CD14-positive monocyte (primary cell): ENCODE measurements around the gene CRMP1. TPM values are rescaled to one million over a fixed set of nuclear protein-coding genes. Genes with fewer than 3 reads are reported as not detected.

Experiments
- DNase-seq, 3 donors: peaks; one replicate each; pipeline ENCODE4 v3.0.0-alpha.2; 2011 to 2022
- H2AFZ ChIP-seq: 2 replicates; pipeline ENCODE4 v1.6.0; 2012; ENCODE audit warnings: mild to moderate bottlenecking, low read depth, low read length, inconsistent platforms; ENCODE audit not compliant: insufficient read depth, poor library complexity, severe bottlenecking
- H3K27ac ChIP-seq, 2 donors: 1 replicate in 1 of 2; 2 replicates in 1 of 2; pipeline ENCODE4 v1.5.1; 2012 to 2013; ENCODE audit warnings: low read length in 2 of 2, control low read depth in 1 of 2, inconsistent platforms in 1 of 2, low read depth in 1 of 2, mild to moderate bottlenecking in 1 of 2
- H3K27me3 ChIP-seq, 2 donors: one replicate each; pipeline versions ENCODE4 v1.6.0 to v1.6.1; 2011 to 2013; ENCODE audit warnings: low read length in 2 of 2; ENCODE audit not compliant: control insufficient read depth in 2 of 2, insufficient read depth in 2 of 2
- H3K36me3 ChIP-seq, 2 donors: replicated peaks in 1 of 2; 1 replicate in 1 of 2; 2 replicates in 1 of 2; pipeline versions ENCODE4 v1.5.1 to v1.6.1; 2012 to 2013; ENCODE audit warnings: low read length in 2 of 2, control low read depth in 1 of 2, inconsistent platforms in 1 of 2, mild to moderate bottlenecking in 1 of 2; ENCODE audit not compliant: insufficient read depth in 2 of 2, control insufficient read depth in 1 of 2
- H3K4me1 ChIP-seq, 2 donors: 1 replicate in 1 of 2; 2 replicates in 1 of 2; pipeline versions ENCODE4 v1.5.1 to v1.6.1; 2012 to 2013; ENCODE audit warnings: low read length in 2 of 2, control low read depth in 1 of 2, inconsistent platforms in 1 of 2, mild to moderate bottlenecking in 1 of 2, moderate library complexity in 1 of 2; ENCODE audit not compliant: insufficient read depth in 2 of 2, control insufficient read depth in 1 of 2
- H3K4me2 ChIP-seq: replicated peaks from 2 replicates; pipeline ENCODE3; 2012; ENCODE audit warnings: low read length, moderate library complexity, mild to moderate bottlenecking; ENCODE audit not compliant: poor library complexity, severe bottlenecking; ENCODE audit errors: extremely low read depth
- H3K4me3 ChIP-seq, 3 experiments: fragments of 200-600 bp in 1 of 3; sonication (generic) in 1 of 3; replicated peaks in 1 of 3; 1 replicate in 2 of 3; 2 replicates in 1 of 3; pipeline ENCODE4 v1.5.1; 2011 to 2013; ENCODE audit warnings: low read length in 3 of 3, mild to moderate bottlenecking in 3 of 3, control low read depth in 2 of 3, low read depth in 2 of 3, inconsistent platforms in 1 of 3, moderate library complexity in 1 of 3
- H3K79me2 ChIP-seq: 2 replicates; pipeline ENCODE4 v1.6.0; 2012; ENCODE audit warnings: mild to moderate bottlenecking, control low read depth, inconsistent platforms, low read length, moderate library complexity; ENCODE audit not compliant: insufficient read depth
- H3K9ac ChIP-seq: 2 replicates; pipeline ENCODE4 v1.6.0; 2017; ENCODE audit warnings: low read length, mild to moderate bottlenecking; ENCODE audit not compliant: insufficient read depth, poor library complexity, severe bottlenecking
- H3K9me3 ChIP-seq, 2 donors: replicated peaks in 1 of 2; 1 replicate in 1 of 2; 2 replicates in 1 of 2; pipeline versions ENCODE4 v1.5.1 to v1.6.1; 2012 to 2013; ENCODE audit warnings: low read length in 2 of 2, control low read depth in 1 of 2; ENCODE audit not compliant: control insufficient read depth in 1 of 2, insufficient read depth in 1 of 2
- H4K20me1 ChIP-seq: 2 replicates; pipeline ENCODE4 v1.6.0; 2012; ENCODE audit warnings: mild to moderate bottlenecking, low read length, control low read depth, moderate library complexity; ENCODE audit not compliant: insufficient read depth
- H3K27ac Mint-ChIP-seq, 7 donors: one replicate each; pipeline ENCODE4 v1.8.0; 2020; ENCODE audit warnings: mild to moderate bottlenecking in 7 of 7, mixed read lengths in 7 of 7, moderate library complexity in 6 of 7, inconsistent platforms in 2 of 7
- H3K27me3 Mint-ChIP-seq, 3 donors: one replicate each; pipeline ENCODE4 v1.8.0; 2021 to 2022; ENCODE audit warnings: low read depth in 3 of 3, mild to moderate bottlenecking in 3 of 3, mixed read lengths in 3 of 3, moderate library complexity in 3 of 3, inconsistent platforms in 1 of 3
- H3K36me3 Mint-ChIP-seq, 2 donors: one replicate each; pipeline ENCODE4 v1.8.0; 2020; ENCODE audit warnings: mixed read lengths in 2 of 2, inconsistent platforms in 1 of 2, mild to moderate bottlenecking in 1 of 2
- H3K4me1 Mint-ChIP-seq: one replicate; pipeline ENCODE4 v1.8.0; 2020; ENCODE audit warnings: mild to moderate bottlenecking, mixed read lengths
- H3K4me3 Mint-ChIP-seq, 2 donors: one replicate each; pipeline ENCODE4 v1.8.0; 2020; ENCODE audit warnings: mild to moderate bottlenecking in 2 of 2, mixed read lengths in 2 of 2, moderate library complexity in 1 of 2
- H3K9me3 Mint-ChIP-seq, 7 donors: one replicate each; pipeline ENCODE4 v1.8.0; 2020 to 2022; ENCODE audit warnings: mixed read lengths in 7 of 7, mild to moderate bottlenecking in 6 of 7, moderate library complexity in 6 of 7, inconsistent platforms in 2 of 7
- WGBS: methylation state at CpG from one replicate; pipeline ENCODE4 v1.1.5; 2013; ENCODE audit warnings: missing lambda C conversion rate; ENCODE audit not compliant: insufficient coverage; 5-methylcytosine and 5-hydroxymethylcytosine counted together
- intact Hi-C, 2 donors: fragments of 100-400 bp; cut with micrococcal nuclease; formaldehyde crosslinking; loops; one replicate each; pipeline versions ENCODE4 v1.15.0 to v1.15.1; 2023
- polyA plus RNA-seq, 3 donors: library from polyadenylated mRNA; depleted of rRNA in 1 of 3; unstranded in 2 of 3; stranded (reverse) in 1 of 3; fragments of 300-500 nt in 2 of 3; fragments of >200 nt in 1 of 3; fragmentation: Illumina TruSeq in 2 of 3; gene quantifications; 1 replicate in 2 of 3; 2 replicates in 1 of 3; pipeline ENCODE4 v1.2.3, GENCODE V29; 2012 to 2021
- TF ChIP-seq, protein P1 (sequence below): fragments of 200-600 bp; IDR thresholded peaks from one replicate; pipeline ENCODE4 v1.8.0; 2022; ENCODE audit warnings: antibody characterized with exemption, mild to moderate bottlenecking

The CRMP1 gene
- polyA plus RNA-seq, 3 donors, result not detected

- Histone ChIP-seq H3K9ac (no peak overlapping the region), H3K36me3 (no peaks in the 10 kb centered on the region), H3K9me3 (peaks cover 7 to 18% of the 10 kb centered on the region in 2 donors), H3K79me2 (no peaks in the 10 kb centered on the region), H3K4me3 (no peak overlapping the region), H3K27me3 (peaks cover 21 to 45% of the 10 kb centered on the region in 2 donors), H2AFZ (no peak overlapping the region), H3K4me2 (no peak overlapping the region), H3K4me1 (no peaks in the 10 kb centered on the region), H4K20me1 (no peaks in the 10 kb centered on the region), H3K27ac (no peak overlapping the region)
- Mint-ChIP-seq H3K4me3 (no peak overlapping the region), H3K36me3 (no peaks in the 10 kb centered on the region), H3K4me1 (no peaks in the 10 kb centered on the region), H3K9me3 (peaks cover 0 to 20% (median 8%) of the 10 kb centered on the region in 7 donors), H3K27me3 (peaks cover 42 to 62% (median 52%) of the 10 kb centered on the region in 3 donors), H3K27ac (no peak overlapping the region)
- 50% methylated on average over 1 of the region's 4 CpGs for whole genome bisulfite sequencing
- DNase-seq, result no peak
- intact Hi-C loops, result no loop called here
- TF ChIP-seq, protein P1, sequence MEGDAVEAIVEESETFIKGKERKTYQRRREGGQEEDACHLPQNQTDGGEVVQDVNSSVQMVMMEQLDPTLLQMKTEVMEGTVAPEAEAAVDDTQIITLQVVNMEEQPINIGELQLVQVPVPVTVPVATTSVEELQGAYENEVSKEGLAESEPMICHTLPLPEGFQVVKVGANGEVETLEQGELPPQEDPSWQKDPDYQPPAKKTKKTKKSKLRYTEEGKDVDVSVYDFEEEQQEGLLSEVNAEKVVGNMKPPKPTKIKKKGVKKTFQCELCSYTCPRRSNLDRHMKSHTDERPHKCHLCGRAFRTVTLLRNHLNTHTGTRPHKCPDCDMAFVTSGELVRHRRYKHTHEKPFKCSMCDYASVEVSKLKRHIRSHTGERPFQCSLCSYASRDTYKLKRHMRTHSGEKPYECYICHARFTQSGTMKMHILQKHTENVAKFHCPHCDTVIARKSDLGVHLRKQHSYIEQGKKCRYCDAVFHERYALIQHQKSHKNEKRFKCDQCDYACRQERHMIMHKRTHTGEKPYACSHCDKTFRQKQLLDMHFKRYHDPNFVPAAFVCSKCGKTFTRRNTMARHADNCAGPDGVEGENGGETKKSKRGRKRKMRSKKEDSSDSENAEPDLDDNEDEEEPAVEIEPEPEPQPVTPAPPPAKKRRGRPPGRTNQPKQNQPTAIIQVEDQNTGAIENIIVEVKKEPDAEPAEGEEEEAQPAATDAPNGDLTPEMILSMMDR, result no peak
These were observed 2.4 kb upstream of the CRMP1 start for GRCh38 chr4:5895287-5895686.

DNA sequence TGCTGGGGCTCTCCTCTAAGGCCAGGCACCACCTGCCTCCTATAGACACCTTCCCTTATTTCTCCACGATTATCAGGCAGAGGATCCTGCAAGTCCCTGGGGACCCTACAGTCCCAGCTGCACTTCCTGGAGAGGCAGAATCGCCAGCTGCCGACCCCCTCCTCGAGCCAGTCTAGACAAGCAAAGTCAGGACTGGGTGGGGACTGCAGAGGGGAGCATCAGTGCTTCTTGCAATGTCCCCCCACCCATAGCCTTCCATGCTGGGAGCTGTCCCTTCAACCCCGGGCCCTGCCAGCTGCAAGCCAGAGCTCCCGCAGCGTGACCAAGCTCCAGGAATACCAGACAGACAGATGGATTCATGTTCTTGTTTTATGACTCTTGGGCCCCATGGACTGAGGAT, 1.4 kb upstream of the CRMP1 start:
- no peak overlapping the region for H3K4me2 ChIP-seq
- intact Hi-C loops, result no loop called here

More for the DNA sequence above, 1.4 kb upstream of the CRMP1 start:
- TF ChIP-seq, protein P1, result no peak
- Histone ChIP-seq H3K9ac (no peak overlapping the region), H3K4me3 (no peak overlapping the region), H3K36me3 (no peaks in the 10 kb centered on the region), H3K27me3 (peaks cover 30 to 55% of the 10 kb centered on the region in 2 donors), H2AFZ (no peak overlapping the region), H3K4me1 (no peaks in the 10 kb centered on the region), H3K9me3 (peaks cover 7 to 24% of the 10 kb centered on the region in 2 donors), H4K20me1 (no peaks in the 10 kb centered on the region), H3K79me2 (no peaks in the 10 kb centered on the region), H3K27ac (no peak overlapping the region)
- Mint-ChIP-seq H3K4me1 (no peaks in the 10 kb centered on the region), H3K9me3 (peaks cover 0 to 20% (median 8%) of the 10 kb centered on the region in 7 donors), H3K4me3 (peak overlapping the region in 1 of 2 donors; percentile 62), H3K27ac (no peak overlapping the region), H3K27me3 (peaks cover 50 to 72% (median 61%) of the 10 kb centered on the region in 3 donors), H3K36me3 (no peaks in the 10 kb centered on the region)
- WGBS, result 63% methylated on average over 3 of the region's 7 CpGs
- no peak for DNase-seq
